Upper lobe of left lung (tissue), 6 donors: Measurements from ENCODE around the gene EVI2B. TPM values are rescaled to one million over a fixed set of nuclear protein-coding genes. Genes with fewer than 3 reads are reported as not detected.
"Not testable (repeated sequence)": the region's sequence is repeated elsewhere in the genome, so short reads cannot be mapped to it uniquely, and the experiment has no call there.

Experiments
- ATAC-seq, 2 donors: fragments of 200-7000 bp; cut with Tn5 transposase; one replicate each; pipeline ENCODE4 v1.9.1; 2022; ENCODE audit warnings: mild to moderate bottlenecking in 2 of 2, moderate library complexity in 2 of 2; ENCODE audit not compliant: low FRiP score in 2 of 2
- DNase-seq, 2 donors: peaks; one replicate each; pipeline ENCODE4 v3.0.0-alpha.2; 2019 to 2020
- H3K27ac ChIP-seq, 4 donors: fragments of 200-600 bp; sonication (generic); one replicate each; pipeline ENCODE4 v1.5.1; 2016 to 2019
- H3K27me3 ChIP-seq, 4 donors: fragments of 200-600 bp; sonication (generic); one replicate each; pipeline ENCODE4 v1.5.1; 2017 to 2019
- H3K36me3 ChIP-seq, 4 donors: fragments of 200-600 bp; sonication (generic); one replicate each; pipeline ENCODE4 v1.5.1; 2016 to 2019
- H3K4me1 ChIP-seq, 4 donors: fragments of 200-600 bp; sonication (generic); one replicate each; pipeline ENCODE4 v1.5.1; 2018 to 2019
- H3K4me3 ChIP-seq, 4 donors: fragments of 200-600 bp; sonication (generic); one replicate each; pipeline ENCODE4 v1.5.1; 2017 to 2019; ENCODE audit warnings: mild to moderate bottlenecking in 2 of 4, moderate library complexity in 1 of 4
- H3K9me3 ChIP-seq, 4 donors: fragments of 200-600 bp; sonication (generic); one replicate each; pipeline ENCODE4 v1.5.1; 2018 to 2019
- EP300 ChIP-seq, 4 donors: sonication (generic); formaldehyde crosslinking; IDR thresholded peaks; one replicate each; pipeline ENCODE4 v1.5.1; 2017; ENCODE audit warnings: antibody characterized with exemption in 4 of 4, control low read depth in 2 of 4
- POLR2A ChIP-seq, 4 donors: fragments of 450-650 bp; IDR thresholded peaks; one replicate each; pipeline ENCODE4 v1.5.1; 2016 to 2017; ENCODE audit warnings: antibody characterized with exemption in 4 of 4, mild to moderate bottlenecking in 2 of 4
- POLR2AphosphoS5 ChIP-seq, 2 donors: sonication (generic); formaldehyde crosslinking; IDR thresholded peaks; one replicate each; pipeline ENCODE4 v1.5.1; 2017; ENCODE audit warnings: antibody characterized with exemption in 2 of 2
- WGBS, 2 donors: methylation state at CpG; one replicate each; pipeline ENCODE4 v1.1.5; 2017 to 2018; 5-methylcytosine and 5-hydroxymethylcytosine counted together
- total RNA-seq, 6 donors: library from RNA; depleted of rRNA in 4 of 6; stranded (reverse); fragments of >200 nt in 4 of 6; gene quantifications; one replicate each; pipeline versions ENCODE4 v1.1.0 to v1.2.1, GENCODE V29; 2016 to 2021
- TF ChIP-seq, protein P1 (sequence below), 6 experiments: fragments of 450-650 bp in 4 of 6; fragments of 200-600 bp in 2 of 6; sonication (generic) in 2 of 6; IDR thresholded peaks; one replicate each; pipeline ENCODE4 v1.5.1; 2016 to 2019; ENCODE audit warnings: antibody characterized with exemption in 6 of 6
- donor health status: DM: no; HTN: no; CAD: no; lungs with moderate emphysema.
- donor health status: DM: no; HTN: yes; CAD: no; lungs with severe emphysema.

Gene EVI2B
- total RNA-seq, 6 donors from 2014 or later: 23.1 to 90.0 (median 50.6) TPM

GRCh38 chr17:31349454-31349853 lies 35.6 kb upstream of the EVI2B start:
- Histone ChIP-seq H3K27ac (no peak overlapping the region), H3K36me3 (peaks cover 5 to 44% (median 19%) of the 10 kb centered on the region in 4 donors), H3K4me3 (no peak overlapping the region), H3K27me3 (no peaks in the 10 kb centered on the region), H3K9me3 (no peaks in the 10 kb centered on the region), H3K4me1 (no peaks in the 10 kb centered on the region)
- ATAC-seq: no peak
- TF ChIP-seq, protein P1, sequence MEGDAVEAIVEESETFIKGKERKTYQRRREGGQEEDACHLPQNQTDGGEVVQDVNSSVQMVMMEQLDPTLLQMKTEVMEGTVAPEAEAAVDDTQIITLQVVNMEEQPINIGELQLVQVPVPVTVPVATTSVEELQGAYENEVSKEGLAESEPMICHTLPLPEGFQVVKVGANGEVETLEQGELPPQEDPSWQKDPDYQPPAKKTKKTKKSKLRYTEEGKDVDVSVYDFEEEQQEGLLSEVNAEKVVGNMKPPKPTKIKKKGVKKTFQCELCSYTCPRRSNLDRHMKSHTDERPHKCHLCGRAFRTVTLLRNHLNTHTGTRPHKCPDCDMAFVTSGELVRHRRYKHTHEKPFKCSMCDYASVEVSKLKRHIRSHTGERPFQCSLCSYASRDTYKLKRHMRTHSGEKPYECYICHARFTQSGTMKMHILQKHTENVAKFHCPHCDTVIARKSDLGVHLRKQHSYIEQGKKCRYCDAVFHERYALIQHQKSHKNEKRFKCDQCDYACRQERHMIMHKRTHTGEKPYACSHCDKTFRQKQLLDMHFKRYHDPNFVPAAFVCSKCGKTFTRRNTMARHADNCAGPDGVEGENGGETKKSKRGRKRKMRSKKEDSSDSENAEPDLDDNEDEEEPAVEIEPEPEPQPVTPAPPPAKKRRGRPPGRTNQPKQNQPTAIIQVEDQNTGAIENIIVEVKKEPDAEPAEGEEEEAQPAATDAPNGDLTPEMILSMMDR (IDR thresholded peaks at IDR 0.05): no peak
- TF ChIP-seq POLR2AphosphoS5 (IDR thresholded peaks at IDR 0.05) (no peak), EP300 (IDR thresholded peaks at IDR 0.05) (no peak), POLR2A (IDR thresholded peaks at IDR 0.05) (no peak)
- DNase-seq: no peak

GRCh38 chr17:31345191-31345747 lies 31.4 kb upstream of the EVI2B start:
- WGBS, 2 donors: 92 to 98% methylated on average over 10 to 11 of the region's 34 CpGs
- not testable (repeated sequence) for H3K27ac ChIP-seq, H3K27me3 ChIP-seq, H3K4me1 ChIP-seq, H3K9me3 ChIP-seq, H3K4me3 ChIP-seq
- peak in 1 of 2 donors; percentile 42 for DNase-seq
- ATAC-seq: peak in 1 of 2 donors; percentile 53
- H3K36me3 ChIP-seq: peaks cover 4 to 31% (median 6%) of the 10 kb centered on the region in 4 donors

DNA sequence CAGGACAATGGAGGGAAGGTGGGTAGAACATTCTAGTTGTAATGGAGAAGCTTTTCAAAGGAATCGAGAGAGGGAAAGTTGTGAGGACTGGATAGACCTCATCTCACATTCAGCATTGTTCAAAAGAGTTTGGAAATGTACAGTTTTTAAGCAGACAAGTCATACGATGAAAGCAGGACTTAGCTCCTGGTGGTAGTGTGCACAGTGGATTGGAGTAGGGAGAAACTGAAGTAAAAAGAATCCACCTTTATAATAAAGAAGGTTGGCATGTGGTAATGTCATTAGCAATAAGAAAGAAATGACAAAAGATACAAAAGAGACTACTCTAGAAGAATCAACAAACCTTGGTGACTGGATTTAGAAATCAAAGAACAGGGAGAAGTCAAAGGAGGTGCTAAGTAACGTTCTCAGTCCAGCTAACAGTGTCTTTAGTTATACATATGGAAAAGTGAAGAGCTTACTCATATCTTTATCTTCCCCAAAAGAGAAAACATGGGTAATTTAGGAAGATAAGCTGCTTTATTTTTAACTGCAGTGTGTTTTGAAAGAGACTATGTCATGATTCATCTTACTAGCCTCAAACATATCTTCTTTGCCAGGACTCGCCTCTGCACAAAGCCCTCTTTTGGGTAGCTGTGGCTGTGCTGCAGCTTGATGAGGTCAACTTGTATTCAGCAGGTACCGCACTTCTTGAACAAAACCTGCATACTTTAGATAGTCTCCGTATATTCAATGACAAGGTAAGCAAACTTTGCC lies 26.2 kb upstream of the EVI2B start:
- DNase-seq: no peak
- H3K36me3 ChIP-seq: peaks cover 2 to 53% (median 11%) of the 10 kb centered on the region in 4 donors
- peak in 1 of 2 donors; percentile 57 for ATAC-seq

DNA sequence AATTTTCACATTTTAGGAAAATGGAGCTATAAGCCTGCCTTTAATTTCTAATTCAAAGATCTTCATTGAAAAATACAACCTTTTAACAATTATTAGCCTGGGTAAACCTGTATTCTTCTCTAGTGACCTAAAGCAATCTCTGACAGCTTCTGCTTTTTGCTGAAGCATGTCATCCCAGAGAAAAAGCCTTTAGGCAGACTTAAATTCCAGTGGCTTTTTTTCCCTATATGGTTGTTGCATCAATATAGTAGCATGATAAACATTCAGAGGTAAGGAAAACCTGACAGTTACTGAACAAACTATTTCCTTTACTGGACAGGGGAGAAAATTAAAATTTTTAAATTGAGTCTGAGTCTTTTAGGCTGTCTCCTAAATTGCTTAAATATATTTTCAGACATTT lies 15.4 kb upstream of the EVI2B start:
- no peaks in the 10 kb centered on the region for H3K4me1 ChIP-seq
- peaks cover 0 to 37% (median 12%) of the 10 kb centered on the region in 4 donors for H3K36me3 ChIP-seq
- ATAC-seq (no peak), DNase-seq (no peak)
- no peaks in the 10 kb centered on the region for H3K27me3 ChIP-seq
- no peak overlapping the region for H3K27ac ChIP-seq
- TF ChIP-seq, protein P1 (IDR thresholded peaks at IDR 0.05): no peak
- TF ChIP-seq POLR2AphosphoS5 (IDR thresholded peaks at IDR 0.05) (no peak), EP300 (IDR thresholded peaks at IDR 0.05) (no peak), POLR2A (IDR thresholded peaks at IDR 0.05) (no peak)
- no peak overlapping the region for H3K4me3 ChIP-seq
- no peaks in the 10 kb centered on the region for H3K9me3 ChIP-seq

More for the DNA sequence above, 26.2 kb upstream of the EVI2B start:
- WGBS, 2 donors: 87 to 89% methylated on average over 6 of the region's 6 CpGs
- no peaks in the 10 kb centered on the region for H3K27me3 ChIP-seq
- no peak overlapping the region for H3K4me3 ChIP-seq
- H3K4me1 ChIP-seq: no peaks in the 10 kb centered on the region
- H3K27ac ChIP-seq: no peak overlapping the region
- no peak for TF ChIP-seq POLR2A (IDR thresholded peaks at IDR 0.05)
- TF ChIP-seq EP300 (IDR thresholded peaks at IDR 0.05): no peak
- TF ChIP-seq, protein P1 (IDR thresholded peaks at IDR 0.05): no peak
- TF ChIP-seq POLR2AphosphoS5 (IDR thresholded peaks at IDR 0.05): no peak
- H3K9me3 ChIP-seq: no peaks in the 10 kb centered on the region

GRCh38 chr17:31328160-31328535 lies 14.3 kb upstream of the EVI2B start:
- no peaks in the 10 kb centered on the region for H3K4me1 ChIP-seq
- no peak overlapping the region for H3K4me3 ChIP-seq
- DNase-seq: no peak
- H3K27me3 ChIP-seq: no peaks in the 10 kb centered on the region
- H3K36me3 ChIP-seq: peaks cover 0 to 36% (median 12%) of the 10 kb centered on the region in 4 donors
- no peak for ATAC-seq
- TF ChIP-seq, protein P1 (IDR thresholded peaks at IDR 0.05): no peak
- no peak for TF ChIP-seq POLR2A (IDR thresholded peaks at IDR 0.05)
- no peak for TF ChIP-seq EP300 (IDR thresholded peaks at IDR 0.05)
- TF ChIP-seq POLR2AphosphoS5 (IDR thresholded peaks at IDR 0.05): no peak
- no peaks in the 10 kb centered on the region for H3K9me3 ChIP-seq
- H3K27ac ChIP-seq: no peak overlapping the region
